Right renal pelvis (tissue), 4 donors: ENCODE data around the gene GRB10. TPM values are rescaled to one million over a fixed set of nuclear protein-coding genes. Genes with fewer than 3 reads are reported as not detected.

Source experiments
- polyA plus RNA-seq, 4 donors: library from polyadenylated mRNA; unstranded; fragments of 120-200 nt; gene quantifications; one replicate each; pipeline ENCODE4 v1.2.1, GENCODE V29; 2013; ENCODE audit not compliant: insufficient read length in 4 of 4

GRB10 gene
- polyA plus RNA-seq, 4 donors: 31.4 to 40.4 (median 32.4) TPM

Other genes with a start within 250 kb of the GRB10 start
- 100 to 1,000 TPM in 1 of 4 donors, 10 to 100 TPM in 3; 83.2 to 113 (median 84.9) TPM for gene DDC, start 217.5 kb downstream of the GRB10 start, polyA plus RNA-seq